ENCODE results near the gene GATM. TPM values are rescaled to one million over a fixed set of nuclear protein-coding genes. Genes with fewer than 3 reads are reported as not detected.

The GATM gene
- total RNA-seq, 4 donors from 2014 or later: 20.6 to 62.3 (median 51.0) TPM

DNA sequence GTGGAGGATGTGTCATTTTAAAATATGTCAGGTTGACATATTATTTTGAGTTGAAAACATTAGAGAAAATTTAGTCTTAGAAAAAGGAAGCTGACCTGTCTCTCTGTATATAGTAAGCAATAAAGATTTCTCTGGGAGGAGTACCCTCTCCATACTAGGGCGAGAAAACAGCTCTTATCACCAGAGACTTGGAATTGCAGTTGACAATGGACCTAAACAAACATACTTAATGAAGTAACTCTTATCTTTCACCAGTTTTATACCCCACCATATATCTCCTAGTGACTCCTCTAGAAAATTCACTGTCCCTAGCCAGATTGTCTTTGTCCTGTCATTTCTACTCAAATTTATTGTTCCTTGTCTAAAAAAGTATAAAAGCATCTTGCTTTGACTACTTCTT, 7.2 kb upstream of the GATM start:
- Histone ChIP-seq H3K36me3 (no peaks in the 10 kb centered on the region), H3K9me3 (no peaks in the 10 kb centered on the region), H3K4me3 (replicated peaks in 1 of 3) (no peak overlapping the region), H3K4me1 (peaks cover 10 to 24% of the 10 kb centered on the region in 2 donors), H3K27me3 (no peaks in the 10 kb centered on the region), H3K27ac (no peak overlapping the region)
- intact Hi-C loops (cut with DNase I): no loop called here
- 88 to 92% methylated on average over 1 of the region's 1 CpG for WGBS, 2 donors
- DNase-seq: no peak
- TF ChIP-seq, protein P1, sequence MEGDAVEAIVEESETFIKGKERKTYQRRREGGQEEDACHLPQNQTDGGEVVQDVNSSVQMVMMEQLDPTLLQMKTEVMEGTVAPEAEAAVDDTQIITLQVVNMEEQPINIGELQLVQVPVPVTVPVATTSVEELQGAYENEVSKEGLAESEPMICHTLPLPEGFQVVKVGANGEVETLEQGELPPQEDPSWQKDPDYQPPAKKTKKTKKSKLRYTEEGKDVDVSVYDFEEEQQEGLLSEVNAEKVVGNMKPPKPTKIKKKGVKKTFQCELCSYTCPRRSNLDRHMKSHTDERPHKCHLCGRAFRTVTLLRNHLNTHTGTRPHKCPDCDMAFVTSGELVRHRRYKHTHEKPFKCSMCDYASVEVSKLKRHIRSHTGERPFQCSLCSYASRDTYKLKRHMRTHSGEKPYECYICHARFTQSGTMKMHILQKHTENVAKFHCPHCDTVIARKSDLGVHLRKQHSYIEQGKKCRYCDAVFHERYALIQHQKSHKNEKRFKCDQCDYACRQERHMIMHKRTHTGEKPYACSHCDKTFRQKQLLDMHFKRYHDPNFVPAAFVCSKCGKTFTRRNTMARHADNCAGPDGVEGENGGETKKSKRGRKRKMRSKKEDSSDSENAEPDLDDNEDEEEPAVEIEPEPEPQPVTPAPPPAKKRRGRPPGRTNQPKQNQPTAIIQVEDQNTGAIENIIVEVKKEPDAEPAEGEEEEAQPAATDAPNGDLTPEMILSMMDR (IDR thresholded peaks at IDR 0.05): no peak
- no peak for TF ChIP-seq POLR2A (IDR thresholded peaks at IDR 0.05)

GRCh38 chr15:45384700-45385099, 6.4 kb upstream of the GATM start:
- Histone ChIP-seq H3K4me1 (peaks cover 10 to 23% of the 10 kb centered on the region in 2 donors), H3K27ac (no peak overlapping the region), H3K27me3 (no peaks in the 10 kb centered on the region), H3K36me3 (no peaks in the 10 kb centered on the region), H3K9me3 (no peaks in the 10 kb centered on the region), H3K4me3 (replicated peaks in 1 of 3) (no peak overlapping the region)
- intact Hi-C loops (cut with DNase I): no loop called here
- TF ChIP-seq, protein P1 (IDR thresholded peaks at IDR 0.05): no peak
- no peak for TF ChIP-seq POLR2A (IDR thresholded peaks at IDR 0.05)
- WGBS, 2 donors: 86 to 96% methylated on average over 2 of the region's 2 CpGs
- DNase-seq: no peak

- H3K27ac ChIP-seq: peak overlapping the region in 1 of 3 donors; percentile 68
- DNase-seq: no peak
- H3K4me3 ChIP-seq (replicated peaks in 1 of 3): peak overlapping the region in 2 of 3 donors; percentile 63 to 85
- intact Hi-C loops (cut with DNase I): no loop called here
- no peaks in the 10 kb centered on the region for H3K36me3 ChIP-seq
- no peaks in the 10 kb centered on the region for H3K27me3 ChIP-seq
- TF ChIP-seq, protein P1 (IDR thresholded peaks at IDR 0.05): no peak
- no peak for TF ChIP-seq POLR2A (IDR thresholded peaks at IDR 0.05)
- WGBS, 2 donors: 47 to 58% methylated on average over 11 of the region's 11 CpGs
- H3K9me3 ChIP-seq: no peaks in the 10 kb centered on the region
- H3K4me1 ChIP-seq: peaks cover 0 to 8% of the 10 kb centered on the region in 2 donors
Measured at GRCh38 chr15:45378913-45379262, 544 bp upstream of the GATM start.

- H3K36me3 ChIP-seq: no peaks in the 10 kb centered on the region
- no peaks in the 10 kb centered on the region for H3K27me3 ChIP-seq
- peak; percentile 62 to 63 for DNase-seq
- intact Hi-C loops (cut with DNase I): no loop called here
- no peaks in the 10 kb centered on the region for H3K9me3 ChIP-seq
- peak overlapping the region; percentile 44 to 68 (median 65) for H3K27ac ChIP-seq
- TF ChIP-seq POLR2A (IDR thresholded peaks at IDR 0.05): no peak
- TF ChIP-seq, protein P1 (IDR thresholded peaks at IDR 0.05): no peak
- peaks cover 0 to 8% of the 10 kb centered on the region in 2 donors for H3K4me1 ChIP-seq
- WGBS, 2 donors: 1 to 2% methylated on average over 25 to 32 of the region's 32 CpGs
- H3K4me3 ChIP-seq (replicated peaks in 1 of 3): peak overlapping the region; percentile 63 to 85 (median 79)
Measured at GRCh38 chr15:45377609-45378148, 665 bp downstream of the GATM start.

DNA sequence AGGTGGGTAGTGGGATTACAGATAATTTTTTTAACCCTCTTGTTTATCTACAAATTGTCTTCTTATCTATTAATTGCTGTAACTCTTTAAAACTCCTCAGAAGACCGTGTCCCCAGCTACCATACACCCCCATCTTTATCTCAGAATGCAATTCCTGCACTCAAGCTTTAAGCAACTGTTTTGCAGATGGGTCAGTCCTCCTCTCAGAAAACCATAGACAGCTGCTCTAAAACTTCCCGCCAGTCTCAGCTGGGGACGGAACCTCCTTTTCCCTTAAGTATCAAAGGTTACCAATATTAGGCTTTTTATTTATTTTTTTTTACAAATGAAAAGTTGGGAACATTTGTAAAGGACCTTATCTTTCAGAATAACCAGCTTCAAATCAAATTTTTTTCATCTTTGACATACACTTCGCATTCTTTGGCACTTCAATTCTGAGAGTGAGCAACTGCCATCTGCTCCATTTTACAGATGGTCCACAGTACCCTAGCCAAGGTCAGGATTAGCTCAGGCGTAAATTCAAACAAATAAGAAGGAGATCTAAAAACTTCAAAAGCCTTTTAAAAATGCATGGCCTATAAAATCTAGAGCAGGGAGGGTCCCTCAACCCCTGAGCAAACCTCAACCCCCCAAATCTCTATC, 1.3 kb downstream of the GATM start:
- no peaks in the 10 kb centered on the region for H3K36me3 ChIP-seq
- 68 to 70% methylated on average over 5 of the region's 5 CpGs for WGBS, 2 donors
- peak overlapping the region in 2 of 3 donors; percentile 63 to 85 for H3K4me3 ChIP-seq (replicated peaks in 1 of 3)
- H3K9me3 ChIP-seq: no peaks in the 10 kb centered on the region
- intact Hi-C loops (cut with DNase I): no loop called here
- H3K27ac ChIP-seq: no peak overlapping the region
- DNase-seq: no peak
- H3K4me1 ChIP-seq: peaks cover 0 to 8% of the 10 kb centered on the region in 2 donors
- no peaks in the 10 kb centered on the region for H3K27me3 ChIP-seq
- TF ChIP-seq, protein P1 (IDR thresholded peaks at IDR 0.05): no peak
- TF ChIP-seq POLR2A (IDR thresholded peaks at IDR 0.05): no peak

All from thyroid gland (tissue), 4 donors.